AG04450 (cell line): ENCODE results near the gene SUPT4H1. TPM values are rescaled to one million over a fixed set of nuclear protein-coding genes. Genes with fewer than 3 reads are reported as not detected.

Experiments used
- CTCF ChIA-PET: fragments of 300-600, 350-600 bp; formaldehyde crosslinking; extraction: SDS; loops from one replicate; lab custom pipeline; 2022; ENCODE audit warnings: antibody characterized with exemption, inconsistent platforms; lab: Charles Lee
- POLR2A ChIA-PET: fragments of 350-600 bp; formaldehyde crosslinking; extraction: SDS; loops from one replicate; lab custom pipeline; 2021; ENCODE audit warnings: antibody characterized with exemption, inconsistent platforms; lab: Yijun Ruan, JAX
- DNase-seq: peaks from one replicate; pipeline ENCODE4 v3.0.0-alpha.2; 2011; ENCODE audit warnings: low read depth, low spot score
- H3K27ac ChIP-seq: one replicate; pipeline ENCODE4 v1.5.1; 2012; ENCODE audit warnings: low read depth, low read length, control low read depth
- H3K27me3 ChIP-seq: one replicate; pipeline ENCODE4 v1.6.0; 2012; ENCODE audit warnings: low read length; ENCODE audit not compliant: control insufficient read depth, insufficient read depth
- H3K4me3 ChIP-seq: 2 replicates; pipeline ENCODE4 v1.5.1; 2011; ENCODE audit warnings: mild to moderate bottlenecking, low read depth, low read length, control low read depth
- H3K9me3 ChIP-seq: 2 replicates; pipeline ENCODE4 v1.5.1; 2012; ENCODE audit warnings: low read length; ENCODE audit not compliant: control insufficient read depth, insufficient read depth
- CTCF ChIP-seq: IDR thresholded peaks from 2 replicates; pipeline ENCODE4 v1.5.1; 2011; ENCODE audit warnings: low read depth, low read length, control low read depth, inconsistent platforms
- polyA plus RNA-seq: library from polyadenylated mRNA; depleted of rRNA; stranded (reverse); fragments of >200 nt; gene quantifications from 2 replicates; pipeline ENCODE4 v1.2.3, GENCODE V29; 2011

Gene SUPT4H1
- polyA plus RNA-seq, 1 experiment: 191 TPM

- CTCF ChIA-PET: no interaction called here
- no peaks in the 10 kb centered on the region for H3K9me3 ChIP-seq
- TF ChIP-seq CTCF: no peak
- no peak for DNase-seq
- H3K27ac ChIP-seq: no peak overlapping the region
- H3K27me3 ChIP-seq: peaks cover 19% of the 10 kb centered on the region
- H3K4me3 ChIP-seq: no peak overlapping the region
- POLR2A ChIA-PET: no interaction called here
These were observed 38.9 kb upstream of the SUPT4H1 start for GRCh38 chr17:58390884-58391283.

GRCh38 chr17:58388302-58389190 lies 36.5 kb upstream of the SUPT4H1 start:
- no peak overlapping the region for H3K27ac ChIP-seq
- ChIA-PET CTCF (interaction anchor here (1.0 to 1.6 kb wide), 2 partner anchors 29 to 71 kb away, joined by 5 read pairs; partner anchors contain the start of gene RNF43), POLR2A (interaction anchor here (1.2 kb wide), 1 partner anchor 37 kb away, joined by 3 read pairs; the partner anchor contains the start of gene SUPT4H1)

GRCh38 chr17:58387834-58388233 lies 35.8 kb upstream of the SUPT4H1 start:
- ChIA-PET POLR2A (no interaction called here), CTCF (interaction anchor here (1.6 kb wide), 1 partner anchor 71 kb away, joined by 5 read pairs; no protein-coding TSS in a partner anchor)
- H3K4me3 ChIP-seq: no peak overlapping the region
- DNase-seq: no peak
- H3K9me3 ChIP-seq: no peaks in the 10 kb centered on the region
- no peak for TF ChIP-seq CTCF
- no peak overlapping the region for H3K27ac ChIP-seq
- H3K27me3 ChIP-seq: peaks cover 23% of the 10 kb centered on the region

More at GRCh38 chr17:58388302-58389190, 36.5 kb upstream of the SUPT4H1 start:
- no peaks in the 10 kb centered on the region for H3K9me3 ChIP-seq
- no peak for DNase-seq
- no peak overlapping the region for H3K4me3 ChIP-seq
- TF ChIP-seq CTCF: no peak
- peaks cover 23% of the 10 kb centered on the region for H3K27me3 ChIP-seq

GRCh38 chr17:58386708-58387107 lies 34.7 kb upstream of the SUPT4H1 start:
- ChIA-PET CTCF (no interaction called here), POLR2A (no interaction called here)
- H3K27me3 ChIP-seq: peaks cover 25% of the 10 kb centered on the region
- no peak overlapping the region for H3K4me3 ChIP-seq
- no peaks in the 10 kb centered on the region for H3K9me3 ChIP-seq
- no peak for TF ChIP-seq CTCF
- no peak overlapping the region for H3K27ac ChIP-seq
- no peak for DNase-seq

- POLR2A ChIA-PET: no interaction called here
These were observed 33.4 kb upstream of the SUPT4H1 start for GRCh38 chr17:58385359-58385899.

More at GRCh38 chr17:58385359-58385899, 33.4 kb upstream of the SUPT4H1 start:
- no peak for TF ChIP-seq CTCF
- H3K27me3 ChIP-seq: peaks cover 34% of the 10 kb centered on the region
- no peak for DNase-seq
- no peak overlapping the region for H3K4me3 ChIP-seq
- CTCF ChIA-PET: no interaction called here
- no peak overlapping the region for H3K27ac ChIP-seq
- H3K9me3 ChIP-seq: no peaks in the 10 kb centered on the region
